Activated naive CD8-positive, alpha-beta T cell treated with anti-CD3 and anti-CD28 coated beads, Interleukin-2, amount 10 ng/mL, durations not matched to agents 7 days and 5 days (primary cell): ENCODE results near the gene HYOU1. TPM values are rescaled to one million over a fixed set of nuclear protein-coding genes. Genes with fewer than 3 reads are reported as not detected.
"Not testable (repeated sequence)": the region's sequence is repeated elsewhere in the genome, so short reads cannot be mapped to it uniquely, and the experiment has no call there.

Source experiments
- ATAC-seq: fragments of 150-1000 bp; cut with Tn5 transposase; one replicate; pipeline ENCODE4 v1.10.0; 2021; ENCODE audit warnings: low read depth, moderate library complexity
- POLR2A ChIA-PET: fragments of 350-600 bp; sonication (Branson Sonifier 250); formaldehyde crosslinking; loops from one replicate; lab custom pipeline; 2021; ENCODE audit warnings: antibody characterized with exemption; lab: Charles Lee
- DNase-seq: peaks from one replicate; pipeline ENCODE4 v3.0.0; 2021
- H3K27ac Mint-ChIP-seq: one replicate; pipeline ENCODE4 v1.8.0; 2022; ENCODE audit warnings: mild to moderate bottlenecking, mixed read lengths
- H3K27me3 Mint-ChIP-seq: one replicate; pipeline ENCODE4 v1.8.0; 2022; ENCODE audit warnings: mild to moderate bottlenecking, moderate library complexity, mixed read lengths
- H3K36me3 Mint-ChIP-seq: one replicate; pipeline ENCODE4 v1.8.0; 2021; ENCODE audit warnings: mild to moderate bottlenecking, mixed read lengths
- H3K4me1 Mint-ChIP-seq: one replicate; pipeline ENCODE4 v1.8.0; 2021; ENCODE audit warnings: mixed read lengths
- H3K4me3 Mint-ChIP-seq: one replicate; pipeline ENCODE4 v1.8.0; 2022; ENCODE audit warnings: mild to moderate bottlenecking, moderate library complexity, mixed read lengths
- H3K9me3 Mint-ChIP-seq: one replicate; pipeline ENCODE4 v1.8.0; 2021; ENCODE audit warnings: mixed read lengths
- total RNA-seq, 2 experiments: library from RNA; stranded (reverse); gene quantifications; one replicate each; pipeline ENCODE4 v1.2.3, GENCODE V29; 2021

HYOU1 gene
- total RNA-seq, 2 experiments from 2014 or later, result 76.5 to 83.1 TPM

- H3K4me3 Mint-ChIP-seq, result no peak overlapping the region
Measured at GRCh38 chr11:119051440-119052162, 5.4 kb downstream of the HYOU1 start.

DNA sequence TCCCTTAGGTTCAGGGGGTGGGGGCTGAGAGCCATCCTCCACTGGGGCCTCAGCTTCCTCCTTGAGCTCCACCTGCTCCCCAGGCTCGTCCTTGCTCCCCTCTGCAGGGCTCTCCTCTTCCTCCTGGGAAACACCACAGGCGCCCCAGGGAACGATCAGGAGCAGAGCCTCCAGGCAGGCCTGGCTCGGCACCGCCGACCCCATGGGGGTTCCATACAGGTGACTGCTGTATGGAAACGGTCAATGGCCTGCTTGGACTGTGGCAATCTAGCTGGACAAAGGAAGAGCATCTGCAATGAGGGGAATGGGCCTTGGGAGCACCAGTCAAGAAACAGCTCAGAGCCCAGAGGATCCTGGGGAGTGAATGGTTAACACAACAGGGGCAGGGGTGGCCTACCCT, 7.9 kb downstream of the HYOU1 start:
- H3K4me3 Mint-ChIP-seq, result no peak overlapping the region
- ATAC-seq (no peak), DNase-seq (no peak)
- no peak overlapping the region for H3K27ac Mint-ChIP-seq
- POLR2A ChIA-PET, result no interaction called here
- H3K4me1 Mint-ChIP-seq, result peaks cover 2% of the 10 kb centered on the region
- H3K27me3 Mint-ChIP-seq, result no peaks in the 10 kb centered on the region
- H3K9me3 Mint-ChIP-seq, result no peaks in the 10 kb centered on the region
- H3K36me3 Mint-ChIP-seq, result peaks cover 34% of the 10 kb centered on the region

More at GRCh38 chr11:119051440-119052162, 5.4 kb downstream of the HYOU1 start:
- DNase-seq (no peak), ATAC-seq (no peak)
- Mint-ChIP-seq H3K9me3 (no peaks in the 10 kb centered on the region), H3K27ac (no peak overlapping the region), H3K4me1 (peaks cover 11% of the 10 kb centered on the region), H3K27me3 (no peaks in the 10 kb centered on the region), H3K36me3 (peaks cover 28% of the 10 kb centered on the region)
- POLR2A ChIA-PET, result interaction anchor here (0.9 to 1.8 kb wide), 2 partner anchors 16 to 54 kb away, joined by 3 to 8 read pairs; partner anchors contain the start of genes CENATAC and VPS11

- POLR2A ChIA-PET, result interaction anchor here (1.1 to 1.3 kb wide), 2 partner anchors 8 to 30 kb away, joined by 3 to 6 read pairs; partner anchors contain the start of genes RPS25 and TRAPPC4
- peak overlapping the region; percentile 22 for H3K27ac Mint-ChIP-seq
- ATAC-seq, result no peak
- no peak overlapping the region for H3K4me3 Mint-ChIP-seq
- H3K9me3 Mint-ChIP-seq, result no peaks in the 10 kb centered on the region
- H3K27me3 Mint-ChIP-seq, result no peaks in the 10 kb centered on the region
- H3K36me3 Mint-ChIP-seq, result peaks cover 34% of the 10 kb centered on the region
- peaks cover 2% of the 10 kb centered on the region for H3K4me1 Mint-ChIP-seq
- no peak for DNase-seq
Measured at GRCh38 chr11:119048644-119049043, 8.4 kb downstream of the HYOU1 start.

GRCh38 chr11:119047205-119047604, 9.8 kb downstream of the HYOU1 start:
- Mint-ChIP-seq H3K9me3 (no peaks in the 10 kb centered on the region), H3K27me3 (no peaks in the 10 kb centered on the region), H3K36me3 (peaks cover 31% of the 10 kb centered on the region), H3K4me1 (peaks cover 1% of the 10 kb centered on the region), H3K27ac (peak overlapping the region; percentile 47), H3K4me3 (no peak overlapping the region)
- ATAC-seq, result no peak
- DNase-seq, result no peak
- POLR2A ChIA-PET, result no interaction called here

DNA sequence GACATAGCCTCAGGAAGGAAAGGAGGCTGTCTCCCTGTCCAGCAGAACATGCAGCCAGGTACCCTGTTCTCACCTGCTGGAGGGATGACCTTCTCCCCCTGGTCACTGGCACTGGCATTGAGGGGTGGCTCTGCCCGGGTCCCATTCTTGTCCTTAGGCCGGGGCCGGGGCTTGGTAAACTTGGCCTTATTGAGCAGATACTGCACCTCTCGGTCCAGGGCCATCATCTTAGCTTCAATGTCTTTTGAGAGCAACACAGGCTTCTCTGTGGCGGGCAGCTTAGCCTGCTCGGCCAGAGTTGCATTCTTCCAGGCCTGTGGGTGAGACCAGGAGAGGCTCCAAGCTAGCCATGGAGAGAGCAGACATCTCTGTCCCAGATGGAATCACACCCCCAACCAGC, 10.5 kb downstream of the HYOU1 start:
- no peak overlapping the region for H3K4me3 Mint-ChIP-seq
- no peak for ATAC-seq
- H3K4me1 Mint-ChIP-seq, result peaks cover 1% of the 10 kb centered on the region
- no peak overlapping the region for H3K27ac Mint-ChIP-seq
- DNase-seq, result no peak
- H3K36me3 Mint-ChIP-seq, result peaks cover 28% of the 10 kb centered on the region
- POLR2A ChIA-PET, result interaction anchor here (0.6 to 0.7 kb wide), 2 partner anchors 11 to 274 kb away, joined by 3 read pairs; partner anchors contain the start of gene HYOU1
- H3K27me3 Mint-ChIP-seq, result no peaks in the 10 kb centered on the region
- H3K9me3 Mint-ChIP-seq, result no peaks in the 10 kb centered on the region

GRCh38 chr11:119044708-119045107, 12.3 kb downstream of the HYOU1 start:
- DNase-seq (no peak), ATAC-seq (no peak)
- Mint-ChIP-seq H3K36me3 (peaks cover 21% of the 10 kb centered on the region), H3K27me3 (peaks cover 5% of the 10 kb centered on the region), H3K4me3 (no peak overlapping the region), H3K27ac (no peak overlapping the region), H3K4me1 (peaks cover 1% of the 10 kb centered on the region), H3K9me3 (no peaks in the 10 kb centered on the region)
- POLR2A ChIA-PET, result no interaction called here

- Mint-ChIP-seq H3K27ac (no peak overlapping the region), H3K27me3 (peaks cover 8% of the 10 kb centered on the region), H3K4me1 (peaks cover 1% of the 10 kb centered on the region), H3K9me3 (no peaks in the 10 kb centered on the region), H3K36me3 (peaks cover 15% of the 10 kb centered on the region), H3K4me3 (no peak overlapping the region)
- POLR2A ChIA-PET, result interaction anchor here (0.7 kb wide), 1 partner anchor 13 kb away, joined by 3 read pairs; the partner anchor contains the start of gene SLC37A4
- DNase-seq (no peak), ATAC-seq (no peak)
Measured at GRCh38 chr11:119042927-119043326, 14.1 kb downstream of the HYOU1 start.

- POLR2A ChIA-PET, result no interaction called here
- H3K4me3 Mint-ChIP-seq, result no peak overlapping the region
- H3K36me3 Mint-ChIP-seq, result peaks cover 8% of the 10 kb centered on the region
- H3K9me3 Mint-ChIP-seq, result no peaks in the 10 kb centered on the region
- peaks cover 1% of the 10 kb centered on the region for H3K4me1 Mint-ChIP-seq
- ATAC-seq (peak; percentile 36), DNase-seq (no peak)
- H3K27ac Mint-ChIP-seq, result no peak overlapping the region
- H3K27me3 Mint-ChIP-seq, result peaks cover 8% of the 10 kb centered on the region
Measured at GRCh38 chr11:119041821-119042514, 15.0 kb downstream of the HYOU1 start.

DNA sequence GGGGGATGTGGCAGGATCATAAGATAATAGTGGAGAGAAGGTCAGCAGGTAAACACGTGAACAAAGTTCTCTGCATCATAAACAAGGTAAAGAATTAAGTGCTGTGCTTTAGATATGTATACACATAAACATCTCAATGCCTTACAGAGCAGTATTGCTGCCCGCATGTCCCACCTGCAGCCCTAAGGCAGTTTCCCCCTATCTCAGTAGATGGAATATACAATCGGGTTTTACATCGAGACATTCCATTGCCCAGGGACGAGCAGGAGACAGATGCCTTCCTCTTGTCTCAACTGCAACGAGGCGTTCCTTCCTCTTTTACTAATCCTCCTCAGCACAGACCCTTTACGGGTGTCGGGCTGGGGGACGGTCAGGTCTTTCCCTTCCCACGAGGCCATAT, 17.5 kb downstream of the HYOU1 start:
- H3K27me3 Mint-ChIP-seq, H3K36me3 Mint-ChIP-seq, H3K9me3 Mint-ChIP-seq, H3K4me1 Mint-ChIP-seq, POLR2A ChIA-PET, DNase-seq, ATAC-seq, H3K4me3 Mint-ChIP-seq, H3K27ac Mint-ChIP-seq: not testable (repeated sequence)

GRCh38 chr11:119038884-119039283, 18.1 kb downstream of the HYOU1 start:
- Mint-ChIP-seq H3K27ac (no peak overlapping the region), H3K36me3 (no peaks in the 10 kb centered on the region), H3K9me3 (no peaks in the 10 kb centered on the region), H3K4me1 (peaks cover 1% of the 10 kb centered on the region), H3K27me3 (peaks cover 8% of the 10 kb centered on the region), H3K4me3 (no peak overlapping the region)
- POLR2A ChIA-PET, result no interaction called here
- ATAC-seq, result no peak
- DNase-seq, result no peak

DNA sequence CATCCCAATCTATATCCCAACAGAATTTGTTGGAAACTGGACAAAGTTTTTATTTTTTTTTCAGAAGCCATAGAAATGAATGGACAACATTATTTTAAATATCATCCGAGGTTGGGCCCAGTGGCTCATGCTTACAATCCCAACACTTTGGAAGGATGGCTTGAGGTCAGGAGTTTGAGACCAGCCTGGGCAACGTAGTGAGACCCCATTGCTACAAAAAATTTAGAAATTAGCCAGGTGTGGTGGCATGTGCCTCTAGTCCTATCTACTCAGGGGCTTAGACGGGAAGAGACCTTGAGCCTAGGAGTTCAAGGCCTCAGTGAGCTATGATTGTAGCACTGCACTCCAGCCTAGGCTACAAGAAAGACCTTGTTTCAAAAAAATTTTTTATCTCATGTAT, 22.2 kb downstream of the HYOU1 start:
- Mint-ChIP-seq H3K4me1 (peaks cover 2% of the 10 kb centered on the region), H3K27ac (no peak overlapping the region), H3K27me3 (peaks cover 4% of the 10 kb centered on the region), H3K4me3 (no peak overlapping the region), H3K9me3 (no peaks in the 10 kb centered on the region), H3K36me3 (no peaks in the 10 kb centered on the region)
- POLR2A ChIA-PET, result no interaction called here
- DNase-seq, result no peak
- no peak for ATAC-seq

DNA sequence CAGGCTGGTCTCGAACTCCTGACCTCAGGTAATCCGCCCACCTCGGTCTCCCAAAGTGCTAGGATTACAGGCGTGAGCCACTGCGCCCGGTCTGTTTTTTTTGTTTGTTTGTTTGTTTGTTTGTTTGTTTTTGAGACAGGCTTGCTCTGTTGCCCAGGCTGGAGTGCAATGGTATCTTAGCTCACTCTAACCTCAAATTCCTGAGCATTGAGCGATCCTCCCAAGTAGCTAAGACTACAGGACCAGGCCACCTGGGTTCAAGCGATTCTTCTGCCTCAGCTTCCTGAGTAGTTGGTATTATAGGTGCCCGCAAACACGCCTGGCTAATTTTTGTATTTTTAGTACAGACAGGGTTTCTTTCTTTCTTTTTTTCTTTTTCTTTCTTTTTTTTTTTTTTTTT, 23.6 kb downstream of the HYOU1 start:
- H3K4me3 Mint-ChIP-seq, DNase-seq, H3K9me3 Mint-ChIP-seq, H3K36me3 Mint-ChIP-seq, ATAC-seq, H3K27me3 Mint-ChIP-seq, H3K27ac Mint-ChIP-seq: not testable (repeated sequence)
- peaks cover 13% of the 10 kb centered on the region for H3K4me1 Mint-ChIP-seq
- POLR2A ChIA-PET, result interaction anchor here (0.7 kb wide), 1 partner anchor 23 kb away, joined by 3 read pairs; no protein-coding TSS in a partner anchor

GRCh38 chr11:119031912-119032280, 25.1 kb downstream of the HYOU1 start:
- no peak overlapping the region for H3K27ac Mint-ChIP-seq
- H3K4me3 Mint-ChIP-seq, result no peak overlapping the region
- H3K27me3 Mint-ChIP-seq, result no peaks in the 10 kb centered on the region
- DNase-seq (no peak), ATAC-seq (no peak)
- peaks cover 16% of the 10 kb centered on the region for H3K4me1 Mint-ChIP-seq
- no peaks in the 10 kb centered on the region for H3K9me3 Mint-ChIP-seq
- peaks cover 3% of the 10 kb centered on the region for H3K36me3 Mint-ChIP-seq
- POLR2A ChIA-PET, result interaction anchor here (1.4 to 2.5 kb wide), 2 partner anchors 14 to 70 kb away, joined by 3 to 23 read pairs; partner anchors contain the start of genes RPS25 and TRAPPC4
